Measurements from ENCODE around the gene UTP14C. TPM values are rescaled to one million over a fixed set of nuclear protein-coding genes. Genes with fewer than 3 reads are reported as not detected.

Gene UTP14C
- total and polyA plus RNA-seq, 2 of the 13 experiments (the other 11 are each of a cell fraction or from before 2014, with no cell fraction given) = 8.8 to 12.2 TPM

GRCh38 chr13:51997641-51998330 lies 26.7 kb upstream of the UTP14C start (continued):
- TF ChIP-seq NCOA2 (CRISPR knock-in tag; IDR thresholded peaks at IDR 0.05) (peak; percentile 88), ARID5B (CRISPR knock-in tag; IDR thresholded peaks at IDR 0.05) (peak; percentile 94), KLF15 (CRISPR knock-in tag; IDR thresholded peaks at IDR 0.05; ENCODE audit: borderline replicate concordance) (no peak), ZNF772 (CRISPR knock-in tag; IDR thresholded peaks at IDR 0.05) (0 out of 2 replicates have a peak, but pooled peaks have one; percentile 35), FOXP1 (IDR thresholded peaks at IDR 0.05) (no peak; the same call in 1 of the 2 replicates), FOXP1 (CRISPR knock-in tag; IDR thresholded peaks at IDR 0.05) (peak; percentile 78), ZNF274 (CRISPR knock-in tag; IDR thresholded peaks at IDR 0.05) (peak; percentile 49; the same call in 1 of the 2 replicates), DMAP1 (CRISPR knock-in tag; IDR thresholded peaks at IDR 0.05) (peak; percentile 64; the same call in 1 of the 2 replicates), MLX (CRISPR knock-in tag; IDR thresholded peaks at IDR 0.05) (peak; percentile 81; the same call in 1 of the 2 replicates), ZHX1 (CRISPR knock-in tag; IDR thresholded peaks at IDR 0.05; ENCODE audit: low read depth) (peak; percentile 72; the same call in 1 of the 2 replicates), RARA (CRISPR knock-in tag; IDR thresholded peaks at IDR 0.05) (peak; percentile 61; the same call in 1 of the 2 replicates), CBFB (CRISPR knock-in tag; IDR thresholded peaks at IDR 0.05) (no peak), IRF2 (CRISPR knock-in tag; IDR thresholded peaks at IDR 0.05) (peak; percentile 80), THYN1 (CRISPR knock-in tag; IDR thresholded peaks at IDR 0.05; ENCODE audit: borderline replicate concordance, low read depth) (0 out of 2 replicates have a peak, but pooled peaks have one; percentile 28), GABPB1 (CRISPR knock-in tag; IDR thresholded peaks at IDR 0.05) (0 out of 2 replicates have a peak, but pooled peaks have one; percentile 20), ZNF652 (CRISPR knock-in tag; IDR thresholded peaks at IDR 0.05; ENCODE audit: borderline replicate concordance, low read depth) (0 out of 2 replicates have a peak, but pooled peaks have one; percentile 53), REPIN1 (CRISPR knock-in tag; IDR thresholded peaks at IDR 0.05; ENCODE audit: borderline replicate concordance, low read depth) (peak; percentile 71; the same call in 1 of the 2 replicates), ZNF224 (CRISPR knock-in tag; IDR thresholded peaks at IDR 0.05) (no peak), ZFP36 (IDR thresholded peaks at IDR 0.05; ENCODE audit: borderline replicate concordance, low read depth, low read length, partially characterized antibody) (no peak), ZNF296 (CRISPR knock-in tag; conservative IDR thresholded peaks at IDR 0.05) (peak; percentile 92), SMAD3 (CRISPR knock-in tag; IDR thresholded peaks at IDR 0.05) (peak; percentile 81; the same call in 1 of the 2 replicates), ZFP36L1 (CRISPR knock-in tag; IDR thresholded peaks at IDR 0.05) (0 out of 2 replicates have a peak, but pooled peaks have one; percentile 30), KAT8 (CRISPR knock-in tag; IDR thresholded peaks at IDR 0.05) (0 out of 2 replicates have a peak, but pooled peaks have one; percentile 31)
